Mesothelial cell of epicardium (in vitro differentiated cells): Measurements from ENCODE around the gene NOS1AP. TPM values are rescaled to one million over a fixed set of nuclear protein-coding genes. Genes with fewer than 3 reads are reported as not detected.

Experiments
- DNase-seq, 2 experiments: peaks; one replicate each; pipeline ENCODE4 v3.0.0; 2021; ENCODE audit warnings: low spot score in 2 of 2; ENCODE audit not compliant: unreplicated experiment in 2 of 2
- H3K27ac Mint-ChIP-seq: 2 replicates; pipeline ENCODE4 v1.8.0; 2021; ENCODE audit warnings: mixed read lengths
- H3K27me3 Mint-ChIP-seq: 2 replicates; pipeline ENCODE4 v1.8.0; 2021; ENCODE audit warnings: low read depth, mixed read lengths
- H3K36me3 Mint-ChIP-seq: 2 replicates; pipeline ENCODE4 v1.8.0; 2021; ENCODE audit warnings: mixed read lengths
- H3K4me1 Mint-ChIP-seq: 2 replicates; pipeline ENCODE4 v1.8.0; 2021; ENCODE audit warnings: mixed read lengths
- H3K4me3 Mint-ChIP-seq: 2 replicates; pipeline ENCODE4 v1.8.0; 2021; ENCODE audit warnings: mild to moderate bottlenecking, moderate library complexity, mixed read lengths
- H3K9me3 Mint-ChIP-seq: 2 replicates; pipeline ENCODE4 v1.8.0; 2021; ENCODE audit warnings: mixed read lengths
- total RNA-seq: library from RNA; stranded (reverse); gene quantifications from 3 replicates; pipeline ENCODE4 v1.2.1, GENCODE V29; 2021
- TF ChIP-seq, protein P1 (sequence below): fragments of 200-600 bp; sonication (generic); IDR thresholded peaks from one replicate; pipeline ENCODE4 v1.5.0; 2021; ENCODE audit warnings: antibody characterized with exemption; ENCODE audit not compliant: unreplicated experiment

NOS1AP gene
- total RNA-seq, 1 donor from 2014 or later = 4.4 TPM

DNA sequence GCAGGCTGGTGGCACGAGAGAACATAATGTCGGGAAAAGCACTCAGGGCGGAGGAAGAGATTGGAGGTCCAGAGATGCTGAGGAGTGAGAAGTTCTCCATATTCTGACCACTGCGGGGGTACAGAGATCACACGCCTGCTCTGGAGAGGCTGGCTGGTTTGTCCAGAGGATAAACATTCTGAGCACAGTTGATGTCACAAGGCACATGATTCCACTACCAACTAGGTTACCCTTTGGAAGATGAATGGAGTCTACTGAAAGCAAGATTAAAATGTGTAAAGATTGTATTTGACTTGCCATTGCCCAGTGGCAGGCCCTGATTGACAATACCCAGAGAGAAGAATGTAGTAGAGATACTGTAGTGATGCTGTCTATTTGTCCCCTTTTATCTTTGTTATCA is 307.2 kb downstream of the NOS1AP start, which contains the start of gene SPATA46:
Gene SPATA46, minus strand, starts transcription at position 164 of the 400 bp plus-strand sequence. Its CDS starts 64 bp downstream, at position 100.
- Mint-ChIP-seq H3K27ac (no peak within 1 kb of the TSS), H3K9me3 (no peaks in the 10 kb centered on the region), H3K4me3 (no peak within 1 kb of the TSS), H3K4me1 (no peaks in the 10 kb centered on the region), H3K27me3 (no peaks in the 10 kb centered on the region), H3K36me3 (no peaks in the 10 kb centered on the region)
- DNase-seq = no peak
- TF ChIP-seq, protein P1, sequence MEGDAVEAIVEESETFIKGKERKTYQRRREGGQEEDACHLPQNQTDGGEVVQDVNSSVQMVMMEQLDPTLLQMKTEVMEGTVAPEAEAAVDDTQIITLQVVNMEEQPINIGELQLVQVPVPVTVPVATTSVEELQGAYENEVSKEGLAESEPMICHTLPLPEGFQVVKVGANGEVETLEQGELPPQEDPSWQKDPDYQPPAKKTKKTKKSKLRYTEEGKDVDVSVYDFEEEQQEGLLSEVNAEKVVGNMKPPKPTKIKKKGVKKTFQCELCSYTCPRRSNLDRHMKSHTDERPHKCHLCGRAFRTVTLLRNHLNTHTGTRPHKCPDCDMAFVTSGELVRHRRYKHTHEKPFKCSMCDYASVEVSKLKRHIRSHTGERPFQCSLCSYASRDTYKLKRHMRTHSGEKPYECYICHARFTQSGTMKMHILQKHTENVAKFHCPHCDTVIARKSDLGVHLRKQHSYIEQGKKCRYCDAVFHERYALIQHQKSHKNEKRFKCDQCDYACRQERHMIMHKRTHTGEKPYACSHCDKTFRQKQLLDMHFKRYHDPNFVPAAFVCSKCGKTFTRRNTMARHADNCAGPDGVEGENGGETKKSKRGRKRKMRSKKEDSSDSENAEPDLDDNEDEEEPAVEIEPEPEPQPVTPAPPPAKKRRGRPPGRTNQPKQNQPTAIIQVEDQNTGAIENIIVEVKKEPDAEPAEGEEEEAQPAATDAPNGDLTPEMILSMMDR = no peak

GRCh38 chr1:162380061-162380846 is 310.8 kb downstream of the NOS1AP start:
- no peaks in the 10 kb centered on the region for H3K4me1 Mint-ChIP-seq
- no peak overlapping the region for H3K4me3 Mint-ChIP-seq
- H3K27ac Mint-ChIP-seq = no peak overlapping the region
- peaks cover 3% of the 10 kb centered on the region for H3K36me3 Mint-ChIP-seq
- H3K27me3 Mint-ChIP-seq = no peaks in the 10 kb centered on the region
- DNase-seq = no peak
- no peaks in the 10 kb centered on the region for H3K9me3 Mint-ChIP-seq
- TF ChIP-seq, protein P1 = no peak

- Mint-ChIP-seq H3K4me1 (no peaks in the 10 kb centered on the region), H3K27ac (no peak within 1 kb of the TSS), H3K36me3 (peaks cover 3% of the 10 kb centered on the region), H3K4me3 (no peak within 1 kb of the TSS), H3K9me3 (no peaks in the 10 kb centered on the region), H3K27me3 (no peaks in the 10 kb centered on the region)
- TF ChIP-seq, protein P1 = no peak
- no peak for DNase-seq
Observed at GRCh38 chr1:162381383-162381782, 311.9 kb downstream of the NOS1AP start, which contains the start of gene C1orf226. Gene C1orf226 (plus strand): TSS chr1:162381728. CDS start chr1:162381902, 174 bp downstream.

GRCh38 chr1:162381941-162382750 is 312.7 kb downstream of the NOS1AP start:
- no peak for DNase-seq
- no peak overlapping the region for H3K4me3 Mint-ChIP-seq

DNA sequence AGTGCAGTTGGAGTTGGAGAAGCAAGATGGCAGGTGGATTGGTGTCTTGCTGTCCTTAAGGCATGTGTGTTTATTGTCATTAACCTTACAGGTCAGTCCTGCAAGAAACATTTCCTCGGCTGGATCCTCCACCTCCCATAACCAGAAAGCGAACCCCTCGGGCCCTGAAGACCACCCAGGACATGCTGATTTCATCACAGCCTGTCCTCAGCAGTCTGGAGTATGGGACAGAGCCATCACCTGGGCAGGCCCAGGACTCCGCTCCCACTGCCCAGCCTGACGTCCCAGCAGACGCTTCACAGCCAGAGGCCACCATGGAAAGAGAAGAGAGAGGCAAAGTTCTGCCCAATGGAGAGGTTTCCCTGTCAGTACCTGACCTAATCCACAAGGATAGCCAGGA is 313.6 kb downstream of the NOS1AP start:
- Mint-ChIP-seq H3K4me3 (no peak overlapping the region), H3K36me3 (peaks cover 3% of the 10 kb centered on the region), H3K27me3 (no peaks in the 10 kb centered on the region), H3K4me1 (peaks cover 2% of the 10 kb centered on the region), H3K27ac (no peak overlapping the region), H3K9me3 (no peaks in the 10 kb centered on the region)
- DNase-seq = no peak
- TF ChIP-seq, protein P1 = no peak

More at GRCh38 chr1:162381941-162382750, 312.7 kb downstream of the NOS1AP start:
- Mint-ChIP-seq H3K27me3 (no peaks in the 10 kb centered on the region), H3K4me1 (no peaks in the 10 kb centered on the region), H3K36me3 (peaks cover 3% of the 10 kb centered on the region), H3K27ac (no peak overlapping the region), H3K9me3 (no peaks in the 10 kb centered on the region)
- TF ChIP-seq, protein P1 = no peak
